Bronchial epithelial cell (primary cell): ENCODE results near the gene OGFOD3. TPM values are rescaled to one million over a fixed set of nuclear protein-coding genes. Genes with fewer than 3 reads are reported as not detected.
A peak's percentile ranks its signal among the peaks of the same experiment; 100 is the strongest.

Experiments
- DNase-seq: peaks from one replicate; pipeline ENCODE4 v3.0.0-alpha.2; 2010; ENCODE audit warnings: low read depth
- FAIRE-seq: peaks from 2 replicates; lab custom pipeline; 2011; peaks lifted over from hg19 to GRCh38; lab: Jason Lieb, UNC
- H3K27me3 ChIP-seq: 2 replicates; pipeline ENCODE4 v1.5.1; 2011; ENCODE audit warnings: low read length; ENCODE audit not compliant: control insufficient read depth, insufficient read depth
- H3K36me3 ChIP-seq: 2 replicates; pipeline ENCODE4 v1.5.1; 2011; ENCODE audit warnings: low read length; ENCODE audit not compliant: control insufficient read depth, insufficient read depth
- H3K4me3 ChIP-seq: 2 replicates; pipeline ENCODE4 v1.5.1; 2011; ENCODE audit warnings: mild to moderate bottlenecking, low read depth, low read length, control low read depth
- CTCF ChIP-seq: IDR thresholded peaks from 2 replicates; pipeline ENCODE4 v1.5.1; 2011; ENCODE audit warnings: mild to moderate bottlenecking, moderate library complexity, low read length, control low read depth, inconsistent platforms; ENCODE audit not compliant: insufficient read depth, severe bottlenecking
- total RNA-seq: library from RNA; depleted of rRNA; stranded (reverse); fragments of >200 nt; gene quantifications from 2 replicates; pipeline ENCODE4 v1.2.1, GENCODE V29; 2014

OGFOD3 gene
- total RNA-seq, 1 donor from 2014 or later, result 25.0 TPM

- H3K27me3 ChIP-seq, result no peaks in the 10 kb centered on the region
- no peak for TF ChIP-seq CTCF
- FAIRE-seq, result no peak
Measured at GRCh38 chr17:82416771-82417170, 1.6 kb downstream of the OGFOD3 start.

DNA sequence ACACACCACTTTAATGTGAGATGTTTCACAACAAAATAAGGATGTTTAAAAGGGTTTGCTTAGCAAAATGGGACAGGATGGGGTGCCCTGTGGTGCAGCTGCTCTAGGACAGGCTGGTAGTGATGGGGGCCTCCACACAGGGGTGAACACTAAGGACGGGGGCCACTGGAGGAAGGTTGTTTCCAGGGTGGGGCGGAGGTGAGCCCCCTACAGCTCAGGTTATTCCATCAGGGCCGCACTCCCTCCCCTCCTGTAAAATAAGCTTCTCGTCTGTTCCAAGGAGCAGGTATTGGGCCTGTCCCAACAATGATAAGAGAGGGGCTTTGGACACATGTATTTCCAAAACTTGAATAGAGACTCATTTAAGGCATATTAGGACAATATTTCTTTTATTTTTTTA lies 2.1 kb downstream of the OGFOD3 start:
- no peaks in the 10 kb centered on the region for H3K27me3 ChIP-seq
- no peak overlapping the region for H3K4me3 ChIP-seq
- TF ChIP-seq CTCF, result no peak
- peaks cover 5% of the 10 kb centered on the region for H3K36me3 ChIP-seq
- DNase-seq (no peak), FAIRE-seq (no peak)

More at GRCh38 chr17:82416771-82417170, 1.6 kb downstream of the OGFOD3 start:
- Histone ChIP-seq H3K36me3 (peaks cover 5% of the 10 kb centered on the region), H3K4me3 (no peak overlapping the region)
- no peak for DNase-seq

- no peak for FAIRE-seq
- no peak overlapping the region for H3K4me3 ChIP-seq
- no peak for TF ChIP-seq CTCF
Measured at GRCh38 chr17:82415786-82416185, 2.6 kb downstream of the OGFOD3 start.

DNA sequence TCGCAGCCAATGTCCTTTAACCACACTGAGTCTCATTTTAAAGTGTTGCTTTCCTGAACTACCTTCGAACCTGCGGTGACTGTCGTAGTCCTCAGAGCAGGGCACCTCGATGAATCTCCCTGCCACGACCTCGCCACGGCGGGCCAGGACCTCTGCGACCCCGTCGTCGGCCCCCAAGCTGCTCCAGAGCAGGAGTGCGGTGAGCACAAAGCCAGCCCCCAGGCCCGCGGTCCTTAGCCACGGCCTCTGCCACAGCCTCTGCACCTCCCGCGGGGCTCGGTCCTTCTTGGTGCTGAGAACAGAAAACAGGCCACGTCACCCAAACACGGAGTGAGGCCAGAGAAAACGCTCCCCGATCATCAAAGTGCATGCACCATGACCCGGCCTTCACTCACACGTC lies 3.0 kb downstream of the OGFOD3 start:
- H3K36me3 ChIP-seq, result peaks cover 6% of the 10 kb centered on the region
- TF ChIP-seq CTCF, result no peak
- no peak overlapping the region for H3K4me3 ChIP-seq
- H3K27me3 ChIP-seq, result no peaks in the 10 kb centered on the region
- no peak for DNase-seq
- FAIRE-seq, result no peak

More at GRCh38 chr17:82415786-82416185, 2.6 kb downstream of the OGFOD3 start:
- Histone ChIP-seq H3K27me3 (no peaks in the 10 kb centered on the region), H3K36me3 (peaks cover 5% of the 10 kb centered on the region)
- no peak for DNase-seq

DNA sequence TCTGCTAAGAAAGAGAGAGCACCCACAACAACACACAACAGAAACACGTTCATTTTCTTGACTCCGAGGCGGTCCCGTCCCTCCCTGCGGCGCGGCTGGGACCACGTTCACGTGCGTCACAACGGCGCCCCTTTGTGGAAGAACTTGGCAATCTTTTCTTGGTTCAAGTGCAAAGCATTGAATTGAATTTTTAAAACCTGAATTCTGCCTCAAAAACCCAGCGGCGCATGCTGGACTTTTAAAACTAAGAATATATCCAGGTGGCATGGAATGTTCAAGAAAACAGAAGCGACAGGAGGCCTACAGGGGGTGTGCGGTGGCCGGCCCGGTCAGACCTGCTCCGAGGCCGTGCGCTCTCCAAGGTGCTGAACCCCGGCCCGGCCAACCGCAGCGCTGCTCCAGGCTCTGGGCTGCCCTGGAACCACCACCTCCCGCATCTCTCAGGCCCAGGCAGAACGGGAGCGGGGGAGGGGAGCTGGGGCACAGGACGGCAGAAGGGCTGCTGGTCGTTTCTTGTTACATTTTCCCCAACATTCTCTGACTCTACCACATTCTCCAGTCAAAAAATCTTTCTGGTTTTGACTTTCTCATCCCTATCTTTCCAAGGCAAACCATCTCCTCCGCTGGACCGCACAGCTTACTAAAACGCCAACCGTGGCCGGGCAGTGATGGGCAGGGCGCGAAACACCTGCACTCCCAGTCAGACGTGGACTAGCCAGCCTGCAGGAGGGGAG lies 3.7 kb downstream of the OGFOD3 start:
- peak; percentile 42 for TF ChIP-seq CTCF
- H3K4me3 ChIP-seq, result no peak overlapping the region
- no peaks in the 10 kb centered on the region for H3K27me3 ChIP-seq
- H3K36me3 ChIP-seq, result peaks cover 5% of the 10 kb centered on the region
- FAIRE-seq, result no peak
- DNase-seq, result peak; percentile 23
